K562 (cell line): ENCODE measurements around the gene MARVELD1. TPM values are rescaled to one million over a fixed set of nuclear protein-coding genes. Genes with fewer than 3 reads are reported as not detected.
A peak's percentile ranks its signal among the peaks of the same experiment; 100 is the strongest.

Source experiments
- ATAC-seq: fragments of 200-7000 bp; cut with Tn5 transposase; 3 replicates; pipeline ENCODE4 v1.9.1; 2020; ENCODE audit warnings: moderate library complexity
- BruUV-seq: library from RNA; stranded (reverse); fragments of 400-500 nt; replicated peaks from 2 replicates; lab custom pipeline; 2021; lab: Mats Ljungman, UMichigan
- CTCF ChIA-PET: fragments of 300-600 bp; formaldehyde crosslinking; extraction: SDS; loops from one replicate; lab custom pipeline; 2021; ENCODE audit warnings: low intra/inter-chr PET ratio; lab: Yijun Ruan, JAX
- POLR2A ChIA-PET: fragments of 300-600, 350-650 bp; sonication (Branson Sonifier 250); formaldehyde crosslinking; extraction: SDS; loops from one replicate; lab custom pipeline; 2021; ENCODE audit warnings: antibody characterized with exemption, inconsistent platforms; lab: Yijun Ruan, JAX
- DNase-seq, 4 experiments: peaks; one replicate each; pipeline versions ENCODE4 v3.0.0 to v3.0.0-alpha.2; 2011 to 2018; ENCODE audit warnings: low spot score in 3 of 4, mixed read lengths in 3 of 4; ENCODE audit errors: extremely low read depth in 1 of 4
- FAIRE-seq: peaks from 2 replicates; lab custom pipeline; 2011; peaks lifted over from hg19 to GRCh38; lab: Jason Lieb, UNC
- H2AFZ ChIP-seq: 2 replicates; pipeline ENCODE4 v1.6.0; 2011; ENCODE audit warnings: low read depth, low read length, control low read depth, inconsistent platforms
- H3K27ac ChIP-seq: fragments of 200-600 bp; 3 replicates; pipeline ENCODE4 v1.8.0; 2011; ENCODE audit warnings: low read depth, mild to moderate bottlenecking, control low read depth, inconsistent platforms, low read length, moderate library complexity, mixed read lengths; ENCODE audit errors: extremely low read depth
- H3K27me3 ChIP-seq, 2 experiments: fragments of 300-600 bp in 1 of 2; 2 replicates in 1 of 2; 3 replicates in 1 of 2; pipeline versions ENCODE4 v1.6.0 to v1.8.0; 2011; ENCODE audit warnings: inconsistent platforms in 2 of 2, low read length in 2 of 2, mild to moderate bottlenecking in 1 of 2, mixed read lengths in 1 of 2, moderate library complexity in 1 of 2; ENCODE audit not compliant: control insufficient read depth in 2 of 2, insufficient read depth in 2 of 2
- H3K36me3 ChIP-seq: fragments of 300-600 bp; 3 replicates; pipeline ENCODE4 v1.8.0; 2011; ENCODE audit warnings: mild to moderate bottlenecking, low read length, inconsistent platforms; ENCODE audit not compliant: control insufficient read depth, insufficient read depth
- H3K4me1 ChIP-seq, 2 experiments: fragments of 200-600 bp in 1 of 2; replicated peaks in 1 of 2; 2 replicates in 1 of 2; 3 replicates in 1 of 2; pipeline versions ENCODE4 v1.5.1 to v1.8.0; 2011; ENCODE audit warnings: inconsistent platforms in 2 of 2, low read length in 2 of 2, mild to moderate bottlenecking in 1 of 2, mixed read lengths in 1 of 2, moderate library complexity in 1 of 2; ENCODE audit not compliant: control insufficient read depth in 2 of 2, insufficient read depth in 2 of 2
- H3K4me2 ChIP-seq: 2 replicates; pipeline ENCODE4 v1.6.1; 2011; ENCODE audit warnings: low read length, control low read depth, inconsistent platforms, mixed read lengths; ENCODE audit not compliant: insufficient read depth
- H3K4me3 ChIP-seq: fragments of 200-600 bp; sonication (generic), shearing (Covaris generic); 2 replicates; pipeline ENCODE4 v1.5.1; 2016; ENCODE audit warnings: control low read depth, inconsistent platforms
- H3K79me2 ChIP-seq: fragments of 200-600 bp; 3 replicates; pipeline ENCODE4 v1.8.0; 2011; ENCODE audit warnings: low read length, inconsistent platforms; ENCODE audit not compliant: control insufficient read depth, insufficient read depth
- H3K9ac ChIP-seq, 2 experiments: 2 replicates each; pipeline versions ENCODE4 v1.6.0 to v1.6.1; 2011; ENCODE audit warnings: low read depth in 2 of 2, low read length in 2 of 2, control low read depth in 1 of 2, inconsistent platforms in 1 of 2, mild to moderate bottlenecking in 1 of 2, mixed read lengths in 1 of 2; ENCODE audit not compliant: insufficient read depth in 1 of 2
- H3K9me1 ChIP-seq: one replicate; pipeline ENCODE4 v1.6.0; 2011; ENCODE audit warnings: inconsistent platforms, mild to moderate bottlenecking, low read length, moderate library complexity; ENCODE audit not compliant: control insufficient read depth, insufficient read depth
- H3K9me3 ChIP-seq: replicated peaks from 2 replicates; pipeline ENCODE4 v1.5.1; 2011; ENCODE audit warnings: low read depth, low read length, inconsistent platforms; ENCODE audit not compliant: control insufficient read depth, insufficient read depth
- H4K20me1 ChIP-seq: replicated peaks from 2 replicates; pipeline ENCODE4 v1.6.1; 2011; ENCODE audit warnings: low read length, inconsistent platforms, mixed read lengths; ENCODE audit not compliant: control insufficient read depth, insufficient read depth
- DDX20 ChIP-seq: fragments of 450-650 bp; IDR thresholded peaks from 2 replicates; pipeline ENCODE4 v1.6.1; 2016; ENCODE audit warnings: missing genetic modification characterization, low read depth, mild to moderate bottlenecking, missing compliant biosample characterization, moderate library complexity
- ETV5 ChIP-seq: sonication (generic); formaldehyde crosslinking; IDR thresholded peaks from 2 replicates; pipeline ENCODE4 v1.4.0; 2020; ENCODE audit warnings: low read depth, mild to moderate bottlenecking, missing genetic modification reagents
- KDM4B ChIP-seq, 2 experiments: fragments of 450-650 bp in 1 of 2; sonication (generic) in 1 of 2; IDR thresholded peaks; 2 replicates each; pipeline ENCODE4 v1.6.1; 2016 to 2017; ENCODE audit warnings: borderline replicate concordance in 2 of 2, antibody characterized with exemption in 1 of 2, low read depth in 1 of 2, mild to moderate bottlenecking in 1 of 2
- NELFE ChIP-seq: IDR thresholded peaks from 2 replicates; pipeline ENCODE4 v1.6.1; 2011; ENCODE audit warnings: mild to moderate bottlenecking; ENCODE audit not compliant: insufficient read depth, insufficient read length
- POLR2B ChIP-seq: fragments of 450-650 bp; IDR thresholded peaks from 2 replicates; pipeline ENCODE4 v1.6.1; 2018; ENCODE audit warnings: low read depth; ENCODE audit not compliant: partially characterized antibody
- TRIM24 ChIP-seq, 2 experiments: fragments of 450-650 bp; IDR thresholded peaks; 2 replicates each; pipeline ENCODE4 v1.6.1; 2016
- ZBED1 ChIP-seq: IDR thresholded peaks from 2 replicates; pipeline ENCODE4 v1.6.1; 2014
- ZNF134 ChIP-seq: fragments of 250-450 bp; sonication (Bioruptor Pico); conservative IDR thresholded peaks from 2 replicates; pipeline ENCODE4 v1.4.0; 2020
- WGBS: fragments of 100-300 bp; shearing (Covaris generic); methylation state at CpG from one replicate; pipeline ENCODE4 v1.1.6; 2016; ENCODE audit warnings: low coverage, mixed read lengths; ENCODE audit not compliant: insufficient coverage; ENCODE audit errors: missing lambda C conversion rate; 5-methylcytosine and 5-hydroxymethylcytosine counted together
- in situ Hi-C: fragments of 300-500 bp; cut with MboI; formaldehyde crosslinking; loops from 4 replicates; pipeline ENCODE4 v1.15.0; 2018; ENCODE audit warnings: inconsistent platforms, mixed read lengths
- intact Hi-C: fragments of 100-400 bp; cut with micrococcal nuclease; formaldehyde crosslinking; loops from 2 replicates; pipeline ENCODE4 v1.14.2; 2022
- polyA plus RNA-seq, 8 experiments: library from polyadenylated mRNA; depleted of rRNA in 4 of 8; stranded (reverse) in 5 of 8; unstranded in 3 of 8; fragments of >200 nt; fragmentation: Nextera tagmentation in 2 of 8; fragmentation: Illumina TruSeq in 1 of 8; extraction: Ambion mirVana in 2 of 8; extraction: Trizol in 1 of 8; gene quantifications; 2 replicates each; pipeline versions ENCODE4 v1.2.1 to v1.2.3, GENCODE V29; 2011 to 2014; ENCODE audit warnings: inconsistent platforms in 1 of 8, missing spikeins in 1 of 8
- total RNA-seq, 7 experiments: library from RNA; depleted of rRNA in 6 of 7; stranded (reverse); fragments of >200 nt in 6 of 7; fragmentation: Illumina TruSeq in 2 of 7; extraction: Trizol in 2 of 7; gene quantifications; 2 replicates each; pipeline versions ENCODE4 v1.2.1 to v1.2.3, GENCODE V29; 2011 to 2021; ENCODE audit warnings: low replicate concordance in 1 of 7

MARVELD1 gene
- total and polyA plus RNA-seq, 9 of the 15 experiments (the other 6 are each of a cell fraction or from before 2014, with no cell fraction given) = 2.7 to 12.5 (median 5.3) TPM

DNA sequence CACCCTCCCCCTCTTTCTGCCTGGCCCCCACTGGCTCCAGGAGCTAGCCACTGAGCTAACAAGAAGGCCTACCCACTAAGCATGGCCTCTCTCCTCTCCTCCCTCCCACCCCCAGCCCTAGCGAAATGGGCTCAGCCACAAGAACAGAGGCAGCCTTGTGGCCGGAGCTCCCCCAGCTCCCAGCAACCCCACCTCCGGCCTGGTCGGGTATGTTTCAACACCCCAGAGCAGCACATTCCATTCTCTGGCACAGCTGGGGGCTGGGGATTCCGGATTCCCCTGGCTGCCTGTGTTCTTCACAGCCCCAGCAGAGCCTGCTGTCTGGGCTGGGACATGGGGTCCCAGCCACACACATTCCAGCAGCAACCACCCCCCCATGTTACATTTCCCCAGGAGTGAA, 49.3 kb downstream of the MARVELD1 start:
- TF ChIP-seq ZBED1 = no peak
- TF ChIP-seq ETV5 (CRISPR knock-in tag) = no peak
- TF ChIP-seq NELFE = no peak
- no peak for TF ChIP-seq ZNF134 (CRISPR knock-in tag)
- no peak for TF ChIP-seq POLR2B
- TF ChIP-seq DDX20 (tag) = no peak
- no peak for TF ChIP-seq KDM4B (IDR thresholded peaks at IDR 0.05; ENCODE audit: borderline replicate concordance in 2 of 2, low read depth in 1 of 2)
- no peak for TF ChIP-seq TRIM24 (IDR thresholded peaks at IDR 0.05)
- Histone ChIP-seq H3K79me2 (no peaks in the 10 kb centered on the region), H3K9me3 (no peaks in the 10 kb centered on the region), H3K4me3 (no peak overlapping the region), H3K27me3 (no peaks in the 10 kb centered on the region), H3K9ac (peak overlapping the region in 1 of 2 experiments; percentile 45; a peak in 1 of 4 replicates), H3K4me2 (no peak overlapping the region), H3K9me1 (no peaks in the 10 kb centered on the region), H2AFZ (no peak overlapping the region), H3K27ac (no peak overlapping the region), H3K36me3 (peaks cover 25% of the 10 kb centered on the region; the same call in 1 of the 3 replicates), H4K20me1 (no peaks in the 10 kb centered on the region; the same call in 1 of the 2 replicates), H3K4me1 (peaks cover 0 to 12% of the 10 kb centered on the region in 2 experiments; a peak in 2 of 5 replicates)
- ChIA-PET CTCF (no interaction called here), POLR2A (interaction anchor here (1.0 kb wide), 1 partner anchor 18 kb away, joined by 4 read pairs; no protein-coding TSS in a partner anchor)
- BruUV-seq = no TSS peak
- no peak for ATAC-seq
- intact Hi-C loops (no loop called here), in situ Hi-C loops (loop anchor here (25.0 kb wide), 1 partner anchor 99 kb away; no protein-coding TSS in a partner anchor)
- DNase-seq = no peak
- 88% methylated on average over 4 of the region's 5 CpGs for WGBS
- no peak for FAIRE-seq
